CMK (cell line): ENCODE results near the gene HOXD12.

Source experiments
- DNase-seq: peaks from one replicate; pipeline ENCODE4 v3.0.0-alpha.2; 2010; ENCODE audit warnings: low read depth

HOXD12 gene

DNA sequence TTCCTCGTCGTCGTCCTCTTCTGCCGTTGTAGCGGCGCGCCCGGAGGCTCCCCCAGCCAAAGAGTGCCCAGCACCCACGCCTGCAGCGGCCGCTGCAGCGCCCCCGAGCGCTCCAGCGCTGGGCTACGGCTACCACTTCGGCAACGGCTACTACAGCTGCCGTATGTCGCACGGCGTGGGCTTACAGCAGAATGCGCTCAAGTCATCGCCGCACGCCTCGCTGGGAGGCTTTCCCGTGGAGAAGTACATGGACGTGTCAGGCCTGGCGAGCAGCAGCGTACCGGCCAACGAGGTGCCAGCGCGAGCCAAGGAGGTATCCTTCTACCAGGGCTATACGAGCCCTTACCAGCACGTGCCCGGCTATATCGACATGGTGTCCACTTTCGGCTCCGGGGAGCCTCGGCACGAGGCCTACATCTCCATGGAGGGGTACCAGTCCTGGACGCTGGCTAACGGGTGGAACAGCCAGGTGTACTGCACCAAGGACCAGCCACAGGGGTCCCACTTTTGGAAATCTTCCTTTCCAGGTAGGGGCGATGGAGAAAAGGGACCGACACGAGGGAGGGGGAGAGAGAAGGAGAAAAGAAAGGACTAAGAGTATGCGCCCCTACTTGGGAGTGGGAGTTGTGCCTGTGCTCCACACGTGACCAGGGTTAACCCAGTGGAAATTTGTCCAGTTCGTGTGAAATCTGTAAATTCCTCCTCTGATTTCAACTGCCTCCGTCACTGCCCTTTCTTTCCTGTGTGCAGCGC, 6.3 kb upstream of the HOXD12 start:
- no peak for DNase-seq

DNA sequence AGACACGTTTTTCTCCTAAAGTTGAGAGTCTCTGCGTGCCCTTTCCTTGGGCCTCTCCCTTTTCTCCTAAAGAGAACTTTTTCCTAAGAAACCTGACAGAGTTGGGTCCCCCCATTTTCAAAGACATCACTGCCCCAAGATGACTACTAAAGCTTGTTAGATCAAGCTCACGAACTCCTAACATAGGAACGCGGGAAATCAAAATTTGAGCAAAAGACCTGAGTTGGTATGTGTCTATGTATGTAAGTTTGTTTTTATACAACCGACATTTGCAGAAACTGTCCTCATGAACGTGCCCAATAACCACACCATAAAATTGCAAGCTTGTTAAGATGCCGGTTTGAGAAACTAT, 5.7 kb upstream of the HOXD12 start:
- DNase-seq, result no peak

DNA sequence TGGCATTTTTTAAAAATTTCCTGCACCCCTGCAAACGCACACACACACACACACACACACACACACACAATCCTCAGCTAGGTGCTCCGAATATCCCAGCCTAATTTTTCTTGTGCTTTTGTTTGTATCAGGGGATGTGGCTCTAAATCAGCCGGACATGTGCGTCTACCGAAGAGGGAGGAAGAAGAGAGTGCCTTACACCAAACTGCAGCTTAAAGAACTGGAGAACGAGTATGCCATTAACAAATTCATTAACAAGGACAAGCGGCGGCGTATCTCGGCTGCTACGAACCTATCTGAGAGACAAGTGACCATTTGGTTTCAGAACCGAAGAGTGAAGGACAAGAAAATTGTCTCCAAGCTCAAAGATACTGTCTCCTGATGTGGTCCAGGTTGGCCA, 5.2 kb upstream of the HOXD12 start:
- no peak for DNase-seq

DNA sequence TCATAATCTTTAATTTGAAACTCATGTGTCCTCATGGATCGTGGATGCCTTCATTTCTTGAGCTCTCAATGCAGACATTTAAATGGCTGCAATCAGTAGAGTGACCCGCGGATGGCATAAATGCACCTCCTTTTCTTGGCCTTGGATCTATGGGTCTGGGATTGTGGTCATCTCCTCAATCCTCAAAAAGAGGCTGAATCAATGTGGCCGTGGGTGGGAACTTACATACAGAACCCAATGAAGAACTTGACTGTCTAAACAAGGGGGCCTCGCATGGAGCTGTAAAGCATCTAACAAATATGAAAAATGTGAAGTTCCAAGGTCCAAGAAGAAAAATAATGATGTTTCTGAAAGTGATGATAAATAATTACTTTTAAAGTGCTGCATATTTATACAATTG, 4.2 kb upstream of the HOXD12 start:
- DNase-seq, result no peak

DNA sequence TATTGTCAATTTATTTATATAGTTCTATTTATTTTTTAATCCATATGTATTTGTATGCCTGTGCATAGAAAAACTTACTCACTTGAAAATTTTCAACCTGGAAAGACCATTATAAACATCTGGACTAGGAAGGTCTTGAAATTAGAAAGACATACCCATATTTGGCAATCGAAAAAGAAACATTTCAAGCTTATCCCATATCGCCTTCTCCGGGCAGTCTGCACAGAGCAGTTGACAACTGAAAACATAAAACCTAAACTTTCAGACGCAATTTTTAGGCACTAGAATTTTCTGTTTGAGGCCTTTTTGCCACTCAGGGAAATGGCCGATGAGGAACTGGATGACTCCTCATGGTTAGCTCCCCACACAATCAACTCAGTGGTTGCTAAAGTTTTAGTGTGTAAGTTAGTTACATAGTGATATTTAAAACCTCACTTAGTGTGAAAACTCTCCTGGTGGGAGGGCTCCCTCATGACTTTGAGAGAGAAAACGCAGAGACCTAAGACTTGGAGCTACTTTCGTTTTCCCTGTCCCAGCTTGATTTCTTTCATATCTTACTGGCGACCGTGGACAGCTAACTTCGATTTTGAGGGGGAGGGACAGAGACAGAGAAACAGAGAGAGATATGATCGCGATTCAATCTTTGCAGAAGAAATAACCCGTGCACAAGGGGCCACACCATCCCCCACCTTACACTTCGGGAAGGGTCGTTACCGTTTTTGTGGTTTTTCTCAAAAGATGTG, 3.2 kb upstream of the HOXD12 start:
- DNase-seq, result no peak

DNA sequence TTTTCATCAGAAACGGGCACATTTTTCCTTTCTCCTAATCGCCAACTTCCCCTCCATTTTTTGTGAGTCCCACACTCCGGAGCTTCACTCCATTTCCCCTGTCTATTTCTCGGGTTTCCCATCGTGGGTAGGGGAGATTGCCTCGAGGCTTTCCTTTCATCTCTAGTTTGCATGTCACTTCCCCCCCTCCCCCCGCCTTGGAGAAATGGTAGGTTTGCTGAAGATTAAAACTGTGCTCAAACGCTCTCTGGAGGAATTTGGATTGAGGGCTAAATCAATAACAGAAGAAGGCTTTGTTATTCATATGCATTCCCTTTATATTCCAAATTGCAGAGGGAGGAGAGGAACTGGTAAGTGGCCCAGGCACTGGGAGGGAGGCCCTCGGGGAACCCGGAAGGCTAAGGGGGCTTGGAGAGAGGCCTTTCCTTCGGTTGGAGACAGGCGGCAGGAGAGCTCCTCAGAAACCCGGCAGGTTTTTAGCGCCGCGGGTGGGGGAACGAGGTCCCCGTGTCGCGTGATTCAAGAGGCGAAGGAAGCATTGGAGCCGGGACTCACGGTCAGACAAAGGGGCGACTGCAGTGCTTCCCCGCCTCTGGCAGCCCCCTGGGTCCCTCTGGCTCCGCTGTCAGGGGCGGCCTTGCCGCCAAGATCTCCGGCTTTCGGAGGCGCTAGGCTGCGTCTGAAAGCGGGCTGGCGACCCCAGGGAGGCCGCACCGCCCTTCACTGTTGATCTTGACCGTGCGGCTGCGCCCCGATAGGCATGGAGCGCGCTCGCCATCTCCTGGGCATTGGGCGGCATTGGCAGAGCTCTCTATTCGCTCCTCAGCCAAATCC, 2.4 kb upstream of the HOXD12 start:
- DNase-seq, result peak; percentile 55

DNA sequence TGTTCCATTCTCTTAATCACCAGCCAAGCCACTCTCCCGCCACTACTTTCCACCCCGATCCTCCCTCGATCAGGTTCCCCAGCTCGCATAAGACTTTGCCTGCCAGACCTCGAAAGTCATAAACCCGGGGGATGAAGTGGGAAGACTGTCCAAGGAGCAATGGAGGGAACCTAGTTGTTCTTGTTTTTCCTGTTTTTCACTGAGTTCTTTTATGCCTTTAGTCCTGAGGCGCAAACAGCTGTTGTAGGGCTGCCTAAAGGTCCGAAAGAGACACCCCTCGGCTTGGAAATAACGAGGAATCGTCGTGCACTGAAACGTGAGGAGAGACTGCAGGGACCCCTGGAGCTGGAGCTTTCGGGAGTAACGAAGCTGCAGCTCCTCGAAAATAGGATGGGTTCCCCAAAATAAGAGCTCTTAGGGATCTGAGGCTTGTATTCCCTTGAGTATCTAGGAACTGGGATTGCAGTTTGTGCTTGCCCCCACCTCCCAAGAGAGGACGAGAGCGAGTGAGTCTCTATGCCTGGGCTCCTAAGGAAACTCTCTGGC, 1.7 kb upstream of the HOXD12 start:
- no peak for DNase-seq

DNA sequence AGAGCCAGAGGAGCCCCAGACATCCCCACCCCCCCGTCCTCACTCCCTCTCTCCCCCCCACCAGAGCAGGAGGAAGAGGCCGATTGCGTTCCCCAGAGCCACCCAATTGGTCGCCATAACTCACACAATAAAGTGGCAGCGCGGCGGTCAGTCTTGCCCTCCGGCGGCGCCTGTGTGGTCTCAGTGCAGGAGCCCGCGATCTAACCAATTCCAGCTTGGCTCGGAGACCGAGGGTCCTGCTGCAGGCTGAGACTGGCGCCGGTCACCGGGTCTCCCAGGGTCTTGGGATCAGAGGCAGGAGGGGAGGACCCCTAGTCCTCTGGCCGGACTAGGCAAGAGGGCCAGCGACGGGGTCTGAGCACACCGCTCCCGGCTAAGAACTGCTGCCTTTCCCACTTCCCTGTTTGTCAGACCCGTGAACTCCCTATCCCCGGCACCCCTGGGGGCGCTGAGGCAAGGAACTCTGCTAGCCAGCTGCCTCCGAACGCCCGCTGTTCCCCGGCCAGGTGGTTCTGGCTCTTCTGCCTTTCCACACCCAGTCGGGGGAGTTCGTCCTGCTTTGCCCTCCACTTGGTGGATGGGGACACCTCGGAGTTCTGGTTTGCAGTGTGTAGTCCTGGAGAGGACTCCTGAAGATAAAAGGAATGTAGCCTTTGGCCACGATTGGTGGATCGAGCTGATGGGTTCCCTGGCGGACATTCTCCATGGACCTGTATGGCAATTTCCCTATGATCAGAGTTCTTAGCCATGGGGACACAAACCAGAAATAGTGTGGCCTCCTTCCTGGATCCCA, 1.0 kb upstream of the HOXD12 start:
- DNase-seq, result no peak

DNA sequence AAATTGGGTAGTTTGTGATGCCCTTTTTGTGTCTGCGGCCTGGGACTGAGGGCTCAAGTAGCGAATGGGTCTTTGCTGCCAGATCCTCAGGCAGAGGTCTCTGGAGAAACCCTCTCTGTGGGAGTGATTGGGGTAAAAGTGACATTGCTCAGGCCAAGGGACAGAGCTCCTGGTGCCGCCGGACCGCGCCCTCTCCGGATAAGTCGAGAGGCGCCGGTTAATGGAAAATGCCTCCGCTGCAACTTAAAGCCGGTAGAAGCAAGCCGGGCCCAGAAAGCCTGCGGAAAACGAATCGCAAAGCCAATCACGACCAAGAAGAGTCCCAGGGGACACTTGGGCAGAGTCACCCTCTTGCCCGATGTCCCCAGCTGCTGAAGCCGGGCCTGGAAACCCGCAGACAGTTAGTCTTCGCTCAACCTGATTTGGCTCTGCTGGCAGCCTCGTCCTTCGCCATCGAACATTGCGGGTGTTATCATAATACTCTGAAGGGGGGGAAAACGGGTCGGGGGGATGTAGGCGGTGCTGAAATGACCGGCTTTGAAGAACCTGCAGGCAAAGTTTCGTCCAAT, 352 bp upstream of the HOXD12 start:
- no peak for DNase-seq

DNA sequence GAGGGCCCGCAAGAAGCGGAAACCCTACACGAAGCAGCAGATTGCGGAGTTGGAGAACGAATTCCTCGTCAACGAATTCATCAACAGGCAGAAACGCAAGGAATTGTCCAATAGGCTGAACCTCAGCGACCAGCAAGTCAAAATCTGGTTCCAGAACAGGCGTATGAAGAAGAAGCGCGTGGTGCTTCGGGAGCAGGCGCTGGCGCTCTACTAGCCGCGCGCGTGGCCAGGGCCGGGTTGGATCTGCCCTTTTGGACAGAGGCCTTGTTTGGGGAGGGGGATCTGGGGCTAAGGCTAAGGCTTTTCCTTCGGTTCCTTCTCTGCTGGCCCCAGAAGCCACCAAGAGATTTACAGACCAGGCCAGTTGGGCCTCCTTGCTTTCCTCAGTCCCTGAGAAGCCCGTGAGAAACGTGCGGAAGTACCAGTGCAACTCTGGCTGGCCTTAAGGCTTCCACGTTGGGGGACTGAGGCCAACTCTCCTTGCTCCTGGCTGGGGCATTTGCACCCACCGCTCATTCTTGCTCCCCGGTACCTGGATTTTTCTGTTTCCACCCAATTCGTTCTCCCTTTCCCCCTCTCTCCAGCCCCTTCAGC, 1.0 kb downstream of the HOXD12 start:
- no peak for DNase-seq

DNA sequence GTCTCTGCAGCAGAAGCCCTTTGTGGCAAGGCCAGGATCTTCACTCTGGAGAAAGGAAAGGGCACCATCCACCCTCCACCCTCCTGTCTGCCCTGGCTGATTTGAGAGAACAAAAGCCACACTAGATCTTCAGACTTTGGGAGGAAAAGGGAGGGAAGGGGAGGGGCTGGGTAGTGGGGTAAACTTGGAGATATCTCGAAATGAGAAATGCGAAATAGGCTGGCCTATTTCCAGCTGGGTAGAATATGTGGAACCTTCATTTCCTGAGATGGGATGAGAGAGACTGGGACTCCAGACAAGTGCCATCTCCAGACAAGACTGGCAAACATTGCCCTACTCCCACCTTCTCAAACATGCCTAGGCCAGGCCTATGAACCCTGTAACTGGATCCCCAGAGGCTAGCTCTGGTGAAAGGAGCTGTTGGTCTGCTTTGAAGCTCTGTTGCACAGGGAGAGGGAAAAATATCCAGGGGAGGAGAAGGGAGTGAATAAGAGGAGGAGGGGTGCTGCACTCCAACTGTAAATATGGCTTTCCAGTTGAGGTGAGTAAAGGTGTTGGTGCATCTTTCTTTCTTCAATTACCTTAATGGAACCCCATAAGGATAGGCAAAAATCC, 1.7 kb downstream of the HOXD12 start:
- DNase-seq, result no peak

DNA sequence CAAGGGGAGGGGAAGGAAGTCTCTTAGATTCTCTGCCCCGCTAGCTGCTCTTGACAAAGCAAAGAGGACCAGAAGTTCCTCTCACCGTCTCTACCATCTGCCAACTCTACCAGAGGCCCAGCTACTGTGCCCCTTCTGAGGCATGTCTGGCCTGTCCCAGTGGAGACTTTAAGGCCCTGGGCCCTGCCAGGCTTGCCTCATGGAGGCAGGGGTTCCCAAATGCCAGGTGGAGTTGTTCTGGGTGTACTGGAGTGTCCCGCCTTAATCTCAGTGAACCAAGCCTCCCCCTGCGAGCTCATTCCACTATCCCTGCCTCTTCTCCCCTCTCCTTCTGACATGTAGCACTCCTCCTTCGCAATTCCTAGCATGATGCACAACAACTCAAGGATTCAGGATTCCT, 2.2 kb downstream of the HOXD12 start:
- DNase-seq, result no peak

DNA sequence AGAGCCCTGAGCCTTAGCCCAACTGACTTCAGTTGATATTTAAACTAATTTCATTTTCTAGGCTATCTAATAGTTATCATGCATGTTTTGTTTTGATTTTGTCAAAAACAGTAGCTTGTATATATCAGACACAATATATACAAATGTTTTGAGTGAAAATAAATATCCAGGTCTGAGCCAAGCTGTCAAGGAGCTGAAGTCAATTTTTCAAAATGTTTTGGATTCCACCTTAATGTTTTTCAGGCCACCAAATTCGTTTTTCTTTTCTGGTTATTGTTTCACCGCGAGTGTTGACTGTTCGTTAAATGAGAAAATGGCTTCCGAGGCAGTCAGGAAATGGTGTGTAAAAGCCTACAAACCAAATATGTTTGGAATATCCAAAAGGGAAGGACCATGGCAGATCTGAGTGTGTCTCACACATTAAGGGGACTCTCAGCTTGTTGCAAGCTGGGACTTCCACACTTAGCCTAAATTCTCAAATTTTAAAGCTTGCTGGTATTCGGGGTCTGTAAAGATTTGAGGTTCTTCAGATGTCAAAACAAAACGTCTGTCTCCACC, 2.8 kb downstream of the HOXD12 start:
- DNase-seq, result no peak

DNA sequence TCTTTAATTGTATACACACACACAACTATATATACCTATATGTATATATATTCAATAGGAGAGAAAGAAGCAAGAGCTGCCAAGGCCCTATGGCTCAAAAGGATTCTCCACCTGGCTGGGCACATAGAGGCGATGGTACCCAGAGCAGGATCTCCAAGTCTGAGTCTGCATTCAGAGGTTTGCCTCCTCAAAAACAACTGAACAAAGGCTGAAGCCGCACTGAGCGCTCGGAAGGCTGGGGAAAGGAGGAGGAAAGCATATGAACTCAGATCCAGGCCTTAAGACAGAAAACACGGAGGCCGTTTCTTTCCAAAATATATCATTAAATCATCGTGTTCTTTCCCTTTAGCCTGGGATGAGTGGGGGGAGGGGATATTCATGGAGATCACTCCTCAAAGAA, 3.6 kb downstream of the HOXD12 start:
- DNase-seq, result no peak

DNA sequence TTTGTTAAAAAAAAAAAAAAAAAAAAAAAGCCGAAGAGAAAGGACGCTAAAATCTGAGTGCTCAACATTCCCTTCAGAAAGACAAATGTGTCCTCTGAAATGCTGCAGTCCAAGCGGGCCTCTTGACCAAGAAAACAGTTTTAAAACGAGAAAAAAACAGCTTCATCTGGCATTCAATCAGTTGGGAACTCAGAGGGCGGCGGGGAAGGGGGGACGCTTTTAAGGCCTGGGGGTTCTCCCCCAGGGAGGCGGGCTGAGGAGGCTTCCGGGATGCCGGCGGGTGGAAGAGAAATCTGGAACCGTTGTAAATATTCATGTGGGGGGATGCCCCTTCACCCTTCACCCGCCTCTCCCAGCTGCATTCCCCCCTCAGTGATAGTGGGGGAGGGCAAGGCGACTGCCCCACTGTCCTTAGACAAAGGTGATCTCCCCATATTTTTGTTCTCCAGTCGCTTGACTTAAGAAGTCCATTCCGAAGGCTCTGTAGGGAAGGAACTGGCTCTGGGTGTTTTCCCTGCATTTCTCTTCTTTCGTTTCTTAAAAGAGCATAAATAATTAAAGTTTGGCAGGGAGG, 4.2 kb downstream of the HOXD12 start:
- no peak for DNase-seq

DNA sequence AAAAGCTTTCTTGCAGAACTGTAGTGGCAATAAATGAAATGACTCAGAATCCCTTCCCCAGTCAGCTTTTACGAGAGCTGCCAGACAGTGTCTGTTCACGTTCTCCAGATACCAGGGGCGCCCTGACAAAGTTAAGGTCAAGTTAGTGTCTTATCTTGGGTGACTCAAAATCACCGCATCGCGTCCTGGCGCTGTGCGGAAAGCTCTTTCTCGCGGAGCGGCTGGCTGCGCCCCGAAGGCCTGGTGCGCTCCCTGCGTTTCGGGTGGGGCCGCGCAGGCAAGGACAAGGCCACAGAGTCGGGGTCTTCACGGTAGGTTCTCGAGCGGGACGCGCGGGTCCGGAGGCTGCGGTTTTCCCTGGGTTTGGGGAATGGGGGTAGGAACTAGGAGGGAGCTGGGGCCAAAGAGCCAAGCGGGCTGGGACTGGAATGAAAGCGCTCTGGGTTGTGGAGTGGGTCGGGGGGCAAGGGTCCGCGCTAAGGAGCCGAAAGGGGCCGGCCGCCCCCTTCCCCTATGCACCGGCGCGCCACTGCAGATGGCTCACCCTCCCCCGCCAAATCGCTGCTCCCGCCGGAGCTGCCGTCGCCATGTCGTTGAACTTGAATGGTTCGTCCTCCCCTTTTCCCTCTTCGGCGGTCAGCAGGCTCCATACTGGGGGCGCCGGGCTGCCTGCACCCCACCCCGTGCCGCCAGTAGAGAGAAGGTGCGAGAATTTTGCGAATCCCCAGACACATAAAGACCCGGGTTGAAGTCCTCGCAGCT, 4.9 kb downstream of the HOXD12 start:
- no peak for DNase-seq

DNA sequence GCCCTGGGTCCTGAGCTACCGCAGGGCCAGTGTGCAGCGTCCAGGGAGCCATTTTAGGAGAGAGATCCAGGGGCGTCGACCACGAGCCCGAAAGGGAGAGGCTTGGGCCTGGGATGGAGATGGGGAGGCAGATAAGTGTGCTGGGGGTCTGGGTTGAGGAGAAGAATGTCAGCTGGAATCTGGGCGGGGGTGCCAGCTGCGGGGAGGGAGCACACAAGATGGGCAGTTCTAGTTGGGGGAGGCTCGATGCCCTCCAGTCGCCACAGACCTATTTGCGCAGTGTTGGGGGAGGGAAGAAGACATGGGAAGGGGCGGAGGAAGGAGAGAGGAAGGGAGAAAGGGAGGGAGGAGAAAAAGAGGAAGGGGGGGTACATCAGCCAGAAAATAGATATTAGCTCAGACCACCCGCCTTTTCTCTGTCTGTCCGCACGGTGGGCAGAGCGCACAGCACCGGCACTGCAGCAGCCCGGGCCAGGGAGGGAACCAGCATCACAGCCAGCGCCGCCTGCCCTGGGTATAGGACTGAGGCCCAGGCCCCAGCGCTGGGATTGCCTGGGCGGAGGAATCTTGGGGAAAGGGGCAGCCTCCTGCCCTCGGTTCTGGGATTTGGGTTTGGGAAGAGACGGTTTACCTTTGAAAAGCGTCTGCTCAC, 5.6 kb downstream of the HOXD12 start:
- no peak for DNase-seq

DNA sequence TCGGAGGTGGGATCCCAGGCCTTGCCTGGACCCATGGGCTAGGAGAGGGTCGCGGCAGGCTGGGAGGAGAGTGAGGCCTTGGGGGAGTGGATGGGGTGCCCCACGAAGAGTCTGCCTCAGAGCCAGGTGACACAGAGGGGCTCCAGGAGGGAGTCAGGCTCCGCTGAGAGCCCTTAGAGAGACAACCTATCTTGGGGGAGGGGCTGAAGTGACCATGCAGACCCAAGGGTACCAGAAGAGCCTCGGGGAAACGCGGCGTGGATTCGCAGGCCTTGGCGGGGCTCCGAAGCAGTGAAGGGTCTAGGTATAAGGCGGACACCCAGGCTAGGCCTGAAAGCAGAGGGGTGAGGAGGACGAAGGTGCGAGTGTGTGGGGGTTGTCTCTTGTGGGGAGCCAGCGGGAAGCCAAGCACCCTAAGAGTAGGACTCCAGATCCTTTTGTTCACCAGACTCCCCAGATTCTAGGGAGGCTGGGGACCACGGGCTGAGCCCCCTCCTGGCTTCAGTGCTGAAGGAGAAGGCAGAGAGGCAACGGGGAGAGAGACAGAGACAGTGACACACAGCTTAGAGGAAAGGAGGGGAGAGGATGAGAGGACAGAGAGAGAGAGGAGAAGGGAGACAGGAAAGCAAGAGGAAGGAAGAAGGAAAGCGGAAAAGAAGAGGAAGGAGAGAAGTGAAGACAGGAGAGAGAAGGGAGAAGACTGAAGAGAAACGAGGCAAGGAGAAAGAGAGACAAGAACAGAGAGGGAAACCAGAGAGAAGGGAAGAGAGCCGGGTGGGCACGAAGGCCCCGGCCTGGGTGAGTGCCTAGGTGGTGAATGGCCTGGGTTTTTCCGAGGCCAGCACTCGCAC, 6.4 kb downstream of the HOXD12 start:
- DNase-seq, result no peak
